ENCODE results near the gene SH3BP2.

GRCh38 chr4:2862528-2862927, 69.6 kb downstream of the SH3BP2 start:
- TF ChIP-seq ZBTB33 (IDR thresholded peaks at IDR 0.05; ENCODE audit: borderline replicate concordance, low read depth) (no peak), CTCF (IDR thresholded peaks at IDR 0.05) (no peak), REST (IDR thresholded peaks at IDR 0.05; ENCODE audit: low read depth, low read length) (no peak), EP300 (IDR thresholded peaks at IDR 0.05; ENCODE audit: borderline replicate concordance in 1 of 2, low read depth in 1 of 2, low read length in 1 of 2) (no peak), MXI1 (IDR thresholded peaks at IDR 0.05; ENCODE audit: low read depth, low read length) (no peak), YY1 (IDR thresholded peaks at IDR 0.05; ENCODE audit: low read depth) (no peak), EZH2phosphoT487 (IDR thresholded peaks at IDR 0.05; ENCODE audit: borderline replicate concordance, low read depth) (no peak), USF2 (IDR thresholded peaks at IDR 0.05; ENCODE audit: borderline replicate concordance, low read depth, low read length) (no peak), TAF1 (IDR thresholded peaks at IDR 0.05; ENCODE audit: borderline replicate concordance, low read depth, low read length) (no peak), RAD21 (IDR thresholded peaks at IDR 0.05; ENCODE audit: low read length) (no peak), ELF1 (IDR thresholded peaks at IDR 0.05) (no peak), CHD2 (IDR thresholded peaks at IDR 0.05; ENCODE audit: low read length, partially characterized antibody) (no peak), TEAD4 (IDR thresholded peaks at IDR 0.05; ENCODE audit: borderline replicate concordance, insufficient read depth) (no peak), POLR2AphosphoS5 (IDR thresholded peaks at IDR 0.05; ENCODE audit: low read depth, low read length) (no peak)

Data from SK-N-SH (cell line).